Measurements from ENCODE around the gene UVRAG.

UVRAG gene

DNA sequence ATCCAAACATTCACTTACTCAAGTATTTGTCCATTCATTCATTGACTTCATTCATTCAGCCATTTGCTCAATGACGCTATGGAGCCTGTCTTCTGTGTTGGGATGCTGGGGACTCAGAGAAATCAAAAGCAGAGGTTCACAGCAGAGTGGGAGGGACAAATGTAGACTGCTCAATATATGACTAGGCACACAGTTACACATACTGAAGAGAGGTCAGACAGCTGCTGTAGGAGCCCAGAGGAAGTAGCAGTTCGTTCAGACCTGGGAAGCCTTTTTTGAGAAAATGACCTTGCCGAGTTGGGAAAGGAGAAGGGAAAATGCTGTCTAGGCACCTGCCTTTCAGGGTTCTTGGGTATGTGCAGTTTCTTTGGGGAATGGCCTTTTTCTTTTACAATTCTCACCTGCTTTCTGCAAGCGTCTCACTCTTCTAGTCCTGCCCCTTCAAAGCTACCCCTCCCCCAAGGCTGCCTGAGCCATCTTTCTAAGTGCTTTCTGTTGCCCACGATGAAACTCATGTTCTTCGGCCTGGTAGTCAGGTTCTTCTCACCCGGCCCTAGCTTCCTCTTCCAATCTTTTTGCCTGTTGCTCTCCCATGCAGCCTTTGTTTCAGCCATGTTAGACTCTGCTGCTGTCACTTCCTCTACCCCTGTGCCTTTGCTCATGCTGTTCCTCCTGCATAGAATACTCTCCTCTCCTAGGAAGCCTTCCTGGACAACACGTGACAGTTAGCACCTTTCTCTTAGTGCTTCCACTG, 4.2 kb upstream of the UVRAG start:
- DNase-seq: no peak

DNA sequence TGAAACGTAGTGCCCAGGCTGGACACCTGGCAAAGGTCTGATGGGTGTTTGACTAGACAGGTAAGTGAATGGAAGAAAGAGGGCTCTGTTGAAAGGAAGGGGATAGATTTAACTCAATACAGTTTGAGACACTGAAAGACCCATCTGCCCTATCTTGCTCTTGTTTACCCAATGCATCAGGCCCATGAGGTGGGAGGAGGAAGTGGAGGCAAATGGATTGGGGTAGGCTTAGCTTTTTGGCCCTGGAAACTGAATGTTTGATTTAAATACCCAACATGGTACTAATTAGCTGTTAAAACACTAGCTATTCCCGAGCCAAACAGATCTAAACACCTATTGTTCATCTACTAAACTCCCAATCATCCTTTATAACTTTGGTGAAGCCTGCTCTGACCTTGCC, 3.5 kb upstream of the UVRAG start:
- DNase-seq: no peak

DNA sequence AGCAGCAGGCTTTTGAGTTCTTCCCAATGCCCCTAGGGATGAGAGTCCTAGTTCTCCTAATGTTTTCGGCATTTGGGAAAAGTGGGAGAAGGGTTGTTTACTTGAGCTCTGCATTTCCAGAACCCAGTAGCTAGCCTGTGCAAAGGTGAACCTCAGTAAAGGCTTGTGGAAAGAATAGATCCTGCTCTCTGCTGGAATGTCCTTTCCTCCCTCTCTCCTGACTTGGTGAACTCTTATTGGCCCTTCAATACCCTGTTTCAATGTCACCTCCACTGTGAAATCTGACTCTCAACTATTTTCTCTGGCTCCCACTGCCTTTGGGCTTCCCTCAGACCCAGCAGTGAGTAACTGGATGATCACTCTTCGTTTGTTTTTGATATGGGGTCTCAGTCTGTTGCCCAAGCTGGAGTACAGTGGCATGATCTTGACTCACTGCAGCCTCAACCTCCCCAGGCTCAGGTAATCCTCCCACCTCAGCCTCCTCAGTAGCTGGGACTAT, 2.4 kb upstream of the UVRAG start:
- no peak for DNase-seq

DNA sequence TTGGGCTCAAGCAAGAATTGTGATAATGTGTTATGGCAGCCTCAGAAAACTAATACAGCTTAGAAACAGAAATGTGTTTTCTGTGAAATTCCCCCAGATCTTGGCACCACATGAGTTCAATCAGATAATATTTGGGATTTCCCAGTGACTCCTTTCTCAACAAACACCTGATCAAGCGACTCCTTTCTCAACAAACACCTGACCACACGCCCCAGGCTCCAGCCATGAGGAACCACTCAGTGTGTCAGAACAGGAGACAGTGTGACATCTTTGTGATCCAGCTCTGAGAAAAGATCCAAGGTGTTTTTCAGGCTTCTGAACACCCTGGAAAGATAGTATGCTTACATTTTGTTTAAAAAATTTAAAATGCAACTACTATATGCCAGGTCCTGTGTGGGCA, 1.9 kb upstream of the UVRAG start:
- DNase-seq: no peak

DNA sequence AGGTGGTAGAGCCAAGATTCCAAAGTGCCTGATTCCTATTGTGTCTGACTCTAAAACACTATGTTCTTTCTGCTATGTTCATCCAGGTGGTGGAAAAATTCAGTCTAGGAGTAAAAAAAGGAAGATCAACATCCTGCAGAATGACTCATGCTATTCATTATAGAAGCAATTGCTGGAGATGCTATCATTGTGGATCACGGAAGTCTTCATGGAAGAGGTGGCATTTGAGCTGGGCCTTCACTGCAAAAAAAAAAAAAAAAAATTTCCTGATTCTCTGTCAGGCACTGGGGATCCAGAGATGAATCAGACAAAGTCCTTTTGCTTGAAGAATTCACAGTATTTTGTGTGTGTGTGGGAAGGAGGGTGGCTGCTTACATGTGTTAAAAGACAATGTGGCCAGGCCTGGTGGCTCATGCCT, 1.4 kb upstream of the UVRAG start:
- no peak for DNase-seq

GRCh38 chr11:75814363-75814676, 690 bp upstream of the UVRAG start:
- DNase-seq: no peak

DNA sequence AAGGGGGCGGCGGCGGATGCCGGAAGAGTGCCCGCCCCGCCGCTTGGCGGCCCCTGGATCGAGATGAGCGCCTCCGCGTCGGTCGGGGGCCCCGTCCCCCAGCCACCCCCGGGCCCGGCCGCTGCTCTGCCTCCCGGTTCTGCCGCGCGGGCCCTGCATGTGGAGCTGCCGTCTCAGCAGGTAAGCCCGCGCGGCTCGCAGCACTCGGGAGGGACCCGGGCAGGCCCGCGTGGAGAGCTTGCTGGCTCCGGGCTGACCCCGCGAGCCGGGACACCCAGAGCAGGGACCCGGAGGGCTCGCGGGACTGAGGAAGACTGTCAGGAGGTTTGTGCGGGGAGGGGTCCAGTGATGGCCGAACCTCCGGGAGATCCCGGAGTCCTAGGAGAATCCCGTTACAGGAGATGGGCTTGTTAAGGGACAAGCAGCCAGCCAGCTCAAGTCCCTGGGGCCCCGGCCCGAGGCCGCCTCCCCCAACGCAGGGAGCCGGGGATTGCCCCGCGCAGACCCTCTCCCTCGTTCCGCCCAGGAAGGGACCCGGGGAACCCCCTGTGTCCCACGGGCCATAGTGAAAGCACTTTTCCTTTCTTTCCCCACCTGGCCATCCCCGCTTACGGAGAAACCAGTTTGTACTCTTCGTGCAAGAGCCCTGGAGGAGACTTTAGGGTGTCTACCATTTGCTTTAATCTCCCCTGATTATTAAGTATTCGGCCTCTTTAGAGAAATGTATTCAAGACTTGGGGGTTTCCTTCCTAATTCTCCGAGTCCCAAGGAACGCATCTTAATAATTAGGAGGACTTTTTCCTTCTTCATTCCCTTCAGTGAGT, 547 bp downstream of the UVRAG start:
- DNase-seq: peak; percentile 83

GRCh38 chr11:75816561-75817239, 1.7 kb downstream of the UVRAG start:
- DNase-seq: no peak

DNA sequence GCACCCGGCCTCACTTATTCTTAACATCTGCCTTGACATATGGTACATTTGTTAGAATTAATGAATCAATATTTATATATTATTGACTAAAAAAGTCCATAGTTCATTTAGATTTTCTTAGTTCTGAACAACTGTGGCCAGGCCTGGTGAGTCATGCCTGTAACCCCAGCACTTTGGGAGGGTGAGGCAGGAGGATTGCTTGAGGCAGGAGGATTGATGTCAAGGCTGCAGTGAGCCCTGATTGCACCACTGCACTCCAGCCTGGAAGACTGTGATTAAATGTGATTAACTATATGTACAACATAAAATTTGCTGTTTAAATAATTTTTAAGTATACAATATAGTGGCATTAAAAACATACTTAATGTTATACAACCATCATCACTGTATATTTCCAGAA, 5.6 kb downstream of the UVRAG start:
- no peak for DNase-seq

DNA sequence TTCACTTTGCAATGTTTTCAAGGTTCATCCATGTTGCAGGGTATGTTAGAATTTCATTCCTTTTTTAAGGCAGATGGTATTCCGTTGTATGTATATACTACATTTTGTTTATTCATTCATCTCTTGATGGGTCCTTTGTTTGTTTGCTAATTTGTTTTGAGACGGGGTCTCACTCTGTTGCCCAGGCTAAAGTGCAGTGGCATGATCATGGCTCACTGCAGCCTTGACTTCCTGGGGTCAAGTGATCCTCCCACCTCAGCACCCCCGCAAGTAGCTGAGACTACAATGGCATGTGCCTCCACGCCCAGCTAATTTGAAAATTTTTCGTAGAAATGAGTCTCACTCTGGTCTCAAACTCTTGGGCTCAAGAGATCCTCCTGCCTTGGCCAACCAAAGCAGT, 6.2 kb downstream of the UVRAG start:
- DNase-seq: no peak

GRCh38 chr11:75822541-75822940, 7.5 kb downstream of the UVRAG start:
- DNase-seq: no peak

DNA sequence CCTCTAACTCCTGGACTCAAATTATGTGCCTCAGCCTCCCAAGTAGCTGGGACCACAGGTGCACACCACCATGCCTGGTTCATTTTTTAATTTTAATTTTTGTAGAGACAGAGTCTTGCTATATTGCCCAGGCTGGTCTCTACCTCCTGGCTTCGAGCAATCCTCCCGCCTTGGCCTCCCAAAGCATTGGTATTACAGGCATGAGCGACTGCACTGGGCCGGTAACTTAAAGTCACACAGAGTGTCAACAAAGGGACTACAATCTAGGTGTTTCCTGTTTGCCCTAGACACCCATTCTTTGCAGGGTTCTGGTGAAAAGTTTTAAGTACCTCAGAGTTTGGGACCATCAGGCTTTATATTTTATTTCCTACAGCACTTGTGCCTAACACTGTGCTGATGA, 8.4 kb downstream of the UVRAG start:
- no peak for DNase-seq

GRCh38 chr11:75823946-75824345, 8.9 kb downstream of the UVRAG start:
- DNase-seq: no peak

GRCh38 chr11:75826461-75827230, 11.6 kb downstream of the UVRAG start:
- DNase-seq: no peak

GRCh38 chr11:75827562-75827961, 12.6 kb downstream of the UVRAG start:
- DNase-seq: no peak

DNA sequence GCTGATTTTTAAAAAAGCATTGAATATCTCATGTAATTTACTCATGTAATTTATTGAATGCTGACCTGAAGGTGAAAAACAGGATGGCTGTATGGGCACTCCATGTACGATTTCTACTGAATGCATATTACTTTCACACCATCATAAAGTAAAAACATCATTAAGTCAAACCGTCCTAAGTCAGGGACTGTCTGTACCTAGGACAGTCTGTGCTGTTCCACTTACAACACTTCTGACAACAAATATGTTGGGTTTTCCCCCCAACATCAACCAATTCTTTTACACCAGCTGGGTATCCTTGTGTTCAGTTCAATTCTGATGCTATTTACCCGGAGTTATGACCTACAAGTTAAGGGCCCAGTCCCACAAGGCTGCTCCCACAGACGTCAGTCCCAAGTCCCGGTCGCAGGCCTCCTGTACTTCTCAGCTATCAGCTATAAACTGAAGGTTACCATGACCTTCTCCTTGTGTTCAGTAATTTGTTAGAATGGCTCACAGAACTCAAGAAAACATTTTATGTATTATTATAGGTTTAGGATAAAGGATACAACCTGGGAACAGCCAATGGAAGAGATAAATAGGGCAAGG, 17.0 kb downstream of the UVRAG start:
- DNase-seq: no peak

GRCh38 chr11:75834728-75835127, 19.7 kb downstream of the UVRAG start:
- DNase-seq: no peak

GRCh38 chr11:75836417-75836816, 21.4 kb downstream of the UVRAG start:
- DNase-seq: no peak

DNA sequence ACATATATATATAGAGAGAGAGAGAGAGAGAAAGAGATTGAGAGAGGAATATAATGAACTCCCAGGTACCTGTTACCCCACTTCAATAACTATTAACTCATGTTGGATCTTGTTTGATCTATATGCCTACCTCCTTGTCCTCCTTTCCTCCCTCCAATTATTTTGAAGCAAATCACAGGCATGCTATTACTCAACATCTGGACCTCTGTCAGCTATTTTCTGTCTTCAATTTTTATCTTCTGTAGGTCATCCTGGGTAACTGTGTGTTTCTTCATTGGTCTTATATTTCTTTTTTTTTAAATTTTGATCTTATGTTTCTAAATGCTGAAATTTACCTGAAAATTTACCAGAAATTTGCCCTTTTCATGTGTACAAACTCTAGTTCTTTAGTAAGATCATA, 24.8 kb downstream of the UVRAG start:
- no peak for DNase-seq

- DNase-seq: no peak
Observed at GRCh38 chr11:75840522-75840921, 25.5 kb downstream of the UVRAG start.

DNA sequence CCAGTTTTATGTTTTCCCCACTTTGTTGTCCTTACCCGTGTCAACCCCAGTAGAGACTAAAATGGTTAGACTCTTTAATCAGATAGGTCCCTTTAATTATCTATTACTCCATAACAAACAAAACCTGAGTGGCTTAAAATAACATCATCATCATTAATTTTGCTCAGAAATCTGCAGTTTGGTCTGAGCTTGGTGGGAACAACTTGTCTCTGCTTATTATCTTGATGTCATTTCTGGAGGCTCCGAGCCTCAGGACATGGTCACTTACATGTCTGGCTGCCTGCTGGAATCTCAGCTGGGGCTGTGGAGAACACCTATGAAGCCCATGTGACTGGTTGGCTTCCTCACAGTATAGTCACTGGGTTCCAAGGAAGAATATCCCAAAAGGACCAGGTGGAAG, 26.7 kb downstream of the UVRAG start:
- no peak for DNase-seq

DNA sequence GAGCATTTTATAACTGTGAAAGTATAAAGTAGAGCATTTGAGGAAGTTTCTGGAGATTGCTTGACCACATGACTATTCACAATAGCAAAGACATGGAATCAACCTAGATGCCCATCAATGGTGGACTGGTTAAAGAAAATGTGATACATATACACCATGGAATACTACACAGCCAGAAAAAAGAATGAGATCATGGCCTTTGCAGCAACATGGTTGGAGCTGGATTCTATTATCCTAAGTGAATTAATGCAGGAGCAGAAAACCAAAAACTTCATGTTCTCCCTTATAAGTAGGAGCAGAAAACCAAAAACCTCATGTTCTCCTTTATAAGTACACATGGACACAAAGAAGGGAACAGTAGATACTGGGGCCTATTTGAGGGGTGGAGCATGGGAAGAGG, 30.3 kb downstream of the UVRAG start:
- DNase-seq: no peak

DNA sequence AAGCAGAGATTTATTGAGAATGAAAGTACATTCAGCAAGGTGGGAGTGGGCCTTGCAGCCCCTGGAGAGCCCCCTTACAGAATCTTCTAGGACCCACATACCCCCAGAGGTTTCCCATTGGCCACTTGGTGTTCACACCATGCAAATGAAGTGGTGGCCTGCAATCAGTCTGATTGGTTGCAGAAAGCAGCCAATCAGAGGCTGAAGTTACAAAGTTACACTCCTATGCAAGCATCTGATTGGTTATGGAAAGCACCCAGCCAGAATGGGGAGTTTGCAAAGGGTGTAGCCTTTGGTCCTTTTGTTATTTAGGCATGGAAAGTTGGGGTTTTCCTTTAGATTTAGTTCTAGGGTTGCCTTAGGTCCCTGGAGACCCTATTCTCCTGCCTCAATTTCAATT, 34.9 kb downstream of the UVRAG start:
- DNase-seq: no peak
